ENCODE measurements around the gene HNRNPUL1.
A peak's percentile ranks its signal among the peaks of the same experiment; 100 is the strongest.

Gene HNRNPUL1

GRCh38 chr19:41244117-41244516 is 20.1 kb upstream of the HNRNPUL1 start:
- no peaks in the 10 kb centered on the region for H3K9me3 Mint-ChIP-seq

GRCh38 chr19:41245843-41246242 is 18.3 kb upstream of the HNRNPUL1 start:
- DNase-seq (ENCODE audit: low spot score) = no peak
- Mint-ChIP-seq H3K27me3 (ENCODE audit: low read depth) (no peaks in the 10 kb centered on the region), H3K9me3 (no peaks in the 10 kb centered on the region), H3K27ac (no peak overlapping the region), H3K36me3 (ENCODE audit: low read depth) (no peaks in the 10 kb centered on the region), H3K4me3 (no peak overlapping the region), H3K4me1 (ENCODE audit: low read depth) (no peaks in the 10 kb centered on the region)

More at GRCh38 chr19:41244117-41244516, 20.1 kb upstream of the HNRNPUL1 start:
- Mint-ChIP-seq H3K4me1 (ENCODE audit: low read depth) (no peaks in the 10 kb centered on the region), H3K36me3 (ENCODE audit: low read depth) (no peaks in the 10 kb centered on the region), H3K4me3 (no peak overlapping the region), H3K27me3 (ENCODE audit: low read depth) (no peaks in the 10 kb centered on the region), H3K27ac (no peak overlapping the region)
- DNase-seq (ENCODE audit: low spot score) = no peak

DNA sequence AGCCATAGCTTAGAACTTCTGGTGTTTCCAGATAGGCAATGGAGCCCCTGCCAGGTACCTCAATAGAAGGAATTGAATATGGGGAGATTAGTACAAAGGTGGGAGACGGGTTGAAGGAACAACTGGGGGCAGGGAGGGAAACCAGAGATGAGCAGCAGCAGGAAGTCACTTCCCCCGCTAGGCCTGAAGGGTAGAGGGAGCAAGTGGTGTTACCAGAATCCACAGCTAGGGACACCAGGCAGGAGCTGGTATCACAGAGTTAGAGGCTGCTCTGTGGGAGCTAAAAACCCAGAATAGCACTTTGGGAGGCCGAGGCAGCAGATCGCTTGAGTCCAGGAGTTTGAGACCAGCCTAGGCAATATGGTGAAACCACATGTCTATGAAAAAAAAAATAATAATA is 15.3 kb upstream of the HNRNPUL1 start:
- DNase-seq (ENCODE audit: low spot score) = no peak
- Mint-ChIP-seq H3K4me3 (no peak overlapping the region), H3K27me3 (ENCODE audit: low read depth) (peaks cover 5% of the 10 kb centered on the region), H3K36me3 (ENCODE audit: low read depth) (no peaks in the 10 kb centered on the region), H3K27ac (no peak overlapping the region), H3K9me3 (no peaks in the 10 kb centered on the region), H3K4me1 (ENCODE audit: low read depth) (no peaks in the 10 kb centered on the region)

- Mint-ChIP-seq H3K4me1 (ENCODE audit: low read depth) (no peaks in the 10 kb centered on the region), H3K27ac (no peak overlapping the region), H3K36me3 (ENCODE audit: low read depth) (no peaks in the 10 kb centered on the region), H3K4me3 (no peak overlapping the region), H3K9me3 (no peaks in the 10 kb centered on the region), H3K27me3 (ENCODE audit: low read depth) (peaks cover 5% of the 10 kb centered on the region)
- no peak for DNase-seq (ENCODE audit: low spot score)
These were observed 14.3 kb upstream of the HNRNPUL1 start for GRCh38 chr19:41249707-41250423.

DNA sequence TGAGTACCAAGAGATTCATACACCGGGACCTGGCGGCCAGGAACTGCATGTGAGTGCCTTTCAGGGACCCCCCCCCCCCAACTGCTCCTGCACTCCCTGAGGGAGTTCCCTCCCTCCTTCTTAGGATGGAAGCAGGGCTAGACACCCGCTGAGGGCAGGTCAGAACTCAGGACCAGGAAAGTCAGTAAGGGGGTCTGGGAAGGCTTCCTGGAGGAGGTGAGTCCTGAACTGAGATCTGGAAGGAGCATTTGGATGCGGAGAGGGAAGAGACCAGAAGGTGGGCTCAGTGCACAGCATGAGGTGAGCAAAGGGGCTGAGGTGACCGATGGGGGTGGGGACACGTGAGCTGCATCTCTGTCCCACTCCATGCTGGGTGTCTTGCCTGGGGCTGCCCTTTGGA is 10.5 kb upstream of the HNRNPUL1 start:
- Mint-ChIP-seq H3K27ac (no peak overlapping the region), H3K4me1 (ENCODE audit: low read depth) (no peaks in the 10 kb centered on the region), H3K9me3 (no peaks in the 10 kb centered on the region), H3K27me3 (ENCODE audit: low read depth) (peaks cover 10% of the 10 kb centered on the region), H3K4me3 (no peak overlapping the region), H3K36me3 (ENCODE audit: low read depth) (no peaks in the 10 kb centered on the region)
- DNase-seq (ENCODE audit: low spot score) = no peak

GRCh38 chr19:41255171-41255570 is 9.0 kb upstream of the HNRNPUL1 start:
- no peak for DNase-seq (ENCODE audit: low spot score)
- Mint-ChIP-seq H3K4me3 (no peak overlapping the region), H3K4me1 (ENCODE audit: low read depth) (no peaks in the 10 kb centered on the region), H3K36me3 (ENCODE audit: low read depth) (no peaks in the 10 kb centered on the region), H3K9me3 (no peaks in the 10 kb centered on the region), H3K27ac (no peak overlapping the region), H3K27me3 (ENCODE audit: low read depth) (peaks cover 12% of the 10 kb centered on the region)

DNA sequence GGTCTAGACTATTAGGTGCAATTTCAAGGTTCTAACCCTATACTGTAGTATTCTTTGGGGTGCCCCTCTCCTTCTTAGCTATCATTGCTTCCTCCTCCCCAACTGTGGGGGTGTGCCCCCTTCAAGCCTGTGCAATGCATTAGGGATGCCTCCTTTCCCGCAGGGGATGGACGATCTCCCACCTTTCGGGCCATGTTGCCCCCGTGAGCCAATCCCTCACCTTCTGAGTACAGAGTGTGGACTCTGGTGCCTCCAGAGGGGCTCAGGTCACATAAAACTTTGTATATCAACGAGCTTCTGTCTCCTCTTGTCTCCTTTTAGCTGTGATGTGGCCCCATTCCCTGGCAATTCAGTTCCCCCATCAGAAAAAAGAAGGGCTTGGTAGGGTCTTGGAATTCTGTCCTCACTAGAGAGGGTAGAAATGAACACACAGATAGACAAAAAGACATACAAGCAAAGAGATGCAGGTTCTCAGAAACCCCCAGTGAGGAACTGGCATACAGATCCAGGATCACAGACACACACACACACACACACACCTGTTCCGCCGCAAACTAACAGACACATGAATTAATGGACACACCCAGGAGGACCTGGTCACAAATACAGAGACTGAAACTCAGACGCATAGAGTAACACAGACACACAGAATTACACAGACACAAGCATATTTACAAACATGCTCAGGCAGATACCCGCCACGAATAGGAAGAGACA is 2.5 kb upstream of the HNRNPUL1 start:
- peaks cover 2% of the 10 kb centered on the region for H3K27me3 Mint-ChIP-seq (ENCODE audit: low read depth)
- H3K9me3 Mint-ChIP-seq = no peaks in the 10 kb centered on the region
- H3K36me3 Mint-ChIP-seq (ENCODE audit: low read depth) = peaks cover 17% of the 10 kb centered on the region
- no peak for DNase-seq (ENCODE audit: low spot score)
- peak overlapping the region; percentile 89 for H3K4me3 Mint-ChIP-seq
- peak overlapping the region; percentile 100 for H3K27ac Mint-ChIP-seq
- peaks cover 30% of the 10 kb centered on the region for H3K4me1 Mint-ChIP-seq (ENCODE audit: low read depth)

DNA sequence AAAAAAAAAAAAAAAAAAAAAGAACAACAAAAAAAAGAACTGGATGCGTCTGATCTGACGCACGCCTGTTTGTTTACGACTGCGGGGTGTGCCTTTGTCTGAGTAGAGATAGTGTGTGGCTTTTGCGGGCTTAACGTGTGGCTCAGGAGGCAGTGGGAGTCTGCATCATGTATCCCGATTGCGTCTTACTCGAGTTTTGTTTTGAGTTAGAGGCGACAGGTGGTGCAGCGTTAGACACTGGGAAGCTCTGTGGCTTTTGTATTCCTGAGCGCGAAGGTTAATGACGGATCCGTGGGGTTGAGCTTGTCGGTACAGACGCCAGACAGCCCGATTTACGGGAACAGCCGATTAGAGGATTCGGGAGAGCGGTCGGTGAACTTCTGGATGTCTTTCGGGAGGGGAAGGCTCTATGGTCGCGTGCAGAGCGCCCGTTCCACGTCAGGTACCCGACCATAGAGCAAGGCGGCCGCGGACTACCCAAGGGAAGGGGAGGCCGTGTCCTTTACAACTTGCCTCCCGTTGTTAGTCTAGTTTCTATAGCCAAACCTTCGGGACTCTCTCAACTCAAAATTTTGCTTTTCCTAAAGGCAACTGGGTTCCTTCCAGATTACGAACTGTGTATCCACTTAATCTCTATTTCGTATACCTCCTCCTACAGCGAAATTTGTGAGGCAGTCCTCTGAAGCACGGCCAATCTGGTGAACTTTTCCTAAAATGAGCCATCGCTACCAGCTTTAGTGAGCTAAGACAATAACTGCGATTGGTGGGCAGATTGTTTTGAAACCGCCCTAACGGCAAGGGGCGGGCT is 926 bp upstream of the HNRNPUL1 start:
- Mint-ChIP-seq H3K9me3 (no peaks in the 10 kb centered on the region), H3K27me3 (ENCODE audit: low read depth) (peaks cover 2% of the 10 kb centered on the region), H3K27ac (peak overlapping the region; percentile 100), H3K4me1 (ENCODE audit: low read depth) (peaks cover 40% of the 10 kb centered on the region), H3K36me3 (ENCODE audit: low read depth) (peaks cover 31% of the 10 kb centered on the region), H3K4me3 (peak overlapping the region; percentile 89)
- peak; percentile 90 for DNase-seq (ENCODE audit: low spot score)

DNA sequence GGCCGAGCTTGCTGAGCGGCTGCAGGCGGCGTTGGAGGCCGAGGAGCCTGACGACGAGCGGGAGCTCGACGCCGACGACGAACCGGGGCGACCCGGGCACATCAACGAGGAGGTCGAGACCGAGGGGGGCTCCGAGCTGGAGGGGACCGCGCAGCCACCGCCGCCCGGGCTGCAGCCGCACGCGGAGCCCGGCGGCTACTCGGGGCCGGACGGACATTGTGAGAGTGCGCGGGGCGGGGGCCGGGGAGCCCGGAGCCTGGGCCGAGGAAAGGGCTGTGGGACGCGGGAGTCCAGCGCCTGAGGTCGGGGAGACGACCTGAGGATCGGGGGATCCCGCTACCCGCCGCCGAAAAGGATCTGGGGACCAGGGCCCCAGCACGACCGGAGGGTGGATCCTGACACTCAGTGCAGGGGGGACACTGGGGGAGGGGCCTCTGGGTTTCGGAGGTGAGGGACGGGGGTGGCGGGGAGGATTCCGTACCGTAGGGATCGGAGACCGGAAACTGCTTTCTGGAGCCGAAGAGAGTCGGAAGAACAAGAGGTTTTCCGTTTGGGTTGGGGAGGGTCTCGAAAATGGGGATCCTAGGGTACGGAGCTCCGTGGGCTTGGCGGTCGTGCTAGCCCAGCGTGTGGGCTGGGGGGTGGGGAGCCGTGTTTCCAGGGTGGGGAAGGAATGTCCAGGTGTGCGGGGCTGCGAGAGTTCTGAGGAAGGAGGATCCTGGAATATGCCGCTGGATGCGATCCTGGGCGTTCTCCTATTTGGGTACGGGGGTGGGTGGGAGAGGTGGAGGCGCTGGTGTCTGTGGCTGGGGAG is 616 bp downstream of the HNRNPUL1 start:
- DNase-seq (ENCODE audit: low spot score) = peak; percentile 49
- Mint-ChIP-seq H3K27ac (peak overlapping the region; percentile 100), H3K4me3 (peak overlapping the region; percentile 89), H3K36me3 (ENCODE audit: low read depth) (peaks cover 35% of the 10 kb centered on the region), H3K27me3 (ENCODE audit: low read depth) (peaks cover 2% of the 10 kb centered on the region), H3K9me3 (no peaks in the 10 kb centered on the region), H3K4me1 (ENCODE audit: low read depth) (peaks cover 40% of the 10 kb centered on the region)

DNA sequence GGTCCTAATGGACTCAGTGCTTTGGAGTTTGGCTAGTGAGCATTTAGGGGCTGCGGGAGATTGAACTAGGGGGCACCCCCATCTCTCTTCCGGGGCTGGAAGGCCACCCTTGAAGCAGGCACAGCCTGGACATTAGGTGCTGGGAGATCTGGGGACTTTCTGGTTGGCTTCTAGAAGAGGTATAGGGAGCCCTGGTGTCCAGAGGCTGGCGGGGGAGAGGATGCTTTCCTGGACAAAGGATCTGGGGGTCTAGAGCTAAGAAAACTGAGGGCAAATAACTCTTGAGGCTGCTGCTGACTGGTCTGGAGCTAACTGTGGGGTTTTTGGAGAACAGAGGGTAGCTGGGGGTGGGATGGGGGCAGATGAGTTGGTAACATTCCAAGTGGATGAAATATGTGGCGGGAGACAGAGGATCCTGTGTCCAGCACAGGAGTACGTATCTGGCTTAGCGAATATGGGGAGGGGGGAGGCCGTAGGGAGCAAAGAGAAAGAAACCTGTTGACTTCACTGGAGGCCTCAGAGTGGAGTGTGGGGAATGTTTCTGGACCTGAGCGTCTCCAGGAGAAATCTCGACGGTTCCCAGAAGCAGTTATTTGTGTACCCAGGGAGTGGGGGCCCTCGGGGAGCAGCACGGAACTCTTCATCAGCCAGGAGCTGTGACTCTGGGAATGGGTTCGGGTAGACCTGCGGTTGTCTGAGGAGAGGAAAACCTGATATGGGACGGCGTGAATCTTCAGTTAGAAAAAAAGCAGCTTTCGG is 1.4 kb downstream of the HNRNPUL1 start:
- no peak for DNase-seq (ENCODE audit: low spot score)
- Mint-ChIP-seq H3K27me3 (ENCODE audit: low read depth) (no peaks in the 10 kb centered on the region), H3K4me1 (ENCODE audit: low read depth) (peaks cover 40% of the 10 kb centered on the region), H3K27ac (peak overlapping the region; percentile 100), H3K4me3 (peak overlapping the region; percentile 89), H3K9me3 (no peaks in the 10 kb centered on the region), H3K36me3 (ENCODE audit: low read depth) (peaks cover 35% of the 10 kb centered on the region)

- H3K27ac Mint-ChIP-seq = no peak overlapping the region
- no peaks in the 10 kb centered on the region for H3K9me3 Mint-ChIP-seq
- peaks cover 27% of the 10 kb centered on the region for H3K4me1 Mint-ChIP-seq (ENCODE audit: low read depth)
- no peaks in the 10 kb centered on the region for H3K27me3 Mint-ChIP-seq (ENCODE audit: low read depth)
- no peak for DNase-seq (ENCODE audit: low spot score)
- peaks cover 65% of the 10 kb centered on the region for H3K36me3 Mint-ChIP-seq (ENCODE audit: low read depth)
- no peak overlapping the region for H3K4me3 Mint-ChIP-seq
These were observed 4.9 kb downstream of the HNRNPUL1 start for GRCh38 chr19:41269055-41269454.

DNA sequence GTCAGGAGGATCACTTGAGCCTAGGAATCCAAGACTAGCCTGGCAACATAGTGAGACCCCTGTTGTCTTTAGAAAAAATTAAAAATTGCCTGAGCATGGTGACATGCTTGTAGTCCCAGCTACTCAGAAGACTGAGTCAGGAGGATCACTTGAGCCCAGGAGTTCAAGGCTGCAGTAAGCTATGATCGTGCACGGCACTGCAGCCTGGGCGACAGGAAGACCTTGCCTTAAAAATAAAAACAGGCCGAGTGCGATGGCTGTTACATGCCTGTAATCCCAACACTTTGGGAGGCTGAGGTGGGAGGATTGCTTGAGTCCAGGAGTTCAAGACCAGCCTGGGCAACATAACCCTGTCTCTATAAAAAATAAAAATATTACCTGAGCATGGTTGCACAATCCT is 5.4 kb downstream of the HNRNPUL1 start:
- Mint-ChIP-seq H3K36me3 (ENCODE audit: low read depth) (peaks cover 67% of the 10 kb centered on the region), H3K9me3 (no peaks in the 10 kb centered on the region), H3K27me3 (ENCODE audit: low read depth) (no peaks in the 10 kb centered on the region), H3K4me1 (ENCODE audit: low read depth) (peaks cover 27% of the 10 kb centered on the region), H3K27ac (no peak overlapping the region), H3K4me3 (no peak overlapping the region)
- no peak for DNase-seq (ENCODE audit: low spot score)

GRCh38 chr19:41273076-41273475 is 8.9 kb downstream of the HNRNPUL1 start:
- Mint-ChIP-seq H3K9me3 (no peaks in the 10 kb centered on the region), H3K27ac (no peak overlapping the region), H3K4me1 (ENCODE audit: low read depth) (peaks cover 3% of the 10 kb centered on the region), H3K27me3 (ENCODE audit: low read depth) (no peaks in the 10 kb centered on the region), H3K36me3 (ENCODE audit: low read depth) (peaks cover 61% of the 10 kb centered on the region), H3K4me3 (no peak overlapping the region)
- no peak for DNase-seq (ENCODE audit: low spot score)
